Bronchial epithelial cell (primary cell): ENCODE data around the gene PCMT1. TPM values are rescaled to one million over a fixed set of nuclear protein-coding genes. Genes with fewer than 3 reads are reported as not detected.

Experiments
- DNase-seq: peaks from one replicate; pipeline ENCODE4 v3.0.0-alpha.2; 2010; ENCODE audit warnings: low read depth
- FAIRE-seq: peaks from 2 replicates; lab custom pipeline; 2011; peaks lifted over from hg19 to GRCh38; lab: Jason Lieb, UNC
- H3K27me3 ChIP-seq: 2 replicates; pipeline ENCODE4 v1.5.1; 2011; ENCODE audit warnings: low read length; ENCODE audit not compliant: control insufficient read depth, insufficient read depth
- H3K36me3 ChIP-seq: 2 replicates; pipeline ENCODE4 v1.5.1; 2011; ENCODE audit warnings: low read length; ENCODE audit not compliant: control insufficient read depth, insufficient read depth
- H3K4me3 ChIP-seq: 2 replicates; pipeline ENCODE4 v1.5.1; 2011; ENCODE audit warnings: mild to moderate bottlenecking, low read depth, low read length, control low read depth
- total RNA-seq: library from RNA; depleted of rRNA; stranded (reverse); fragments of >200 nt; gene quantifications from 2 replicates; pipeline ENCODE4 v1.2.1, GENCODE V29; 2014
- TF ChIP-seq, protein P1 (sequence below): IDR thresholded peaks from 2 replicates; pipeline ENCODE4 v1.5.1; 2011; ENCODE audit warnings: mild to moderate bottlenecking, moderate library complexity, low read length, control low read depth, inconsistent platforms; ENCODE audit not compliant: insufficient read depth, severe bottlenecking

PCMT1 gene
- total RNA-seq, 1 donor from 2014 or later = 159 TPM

DNA sequence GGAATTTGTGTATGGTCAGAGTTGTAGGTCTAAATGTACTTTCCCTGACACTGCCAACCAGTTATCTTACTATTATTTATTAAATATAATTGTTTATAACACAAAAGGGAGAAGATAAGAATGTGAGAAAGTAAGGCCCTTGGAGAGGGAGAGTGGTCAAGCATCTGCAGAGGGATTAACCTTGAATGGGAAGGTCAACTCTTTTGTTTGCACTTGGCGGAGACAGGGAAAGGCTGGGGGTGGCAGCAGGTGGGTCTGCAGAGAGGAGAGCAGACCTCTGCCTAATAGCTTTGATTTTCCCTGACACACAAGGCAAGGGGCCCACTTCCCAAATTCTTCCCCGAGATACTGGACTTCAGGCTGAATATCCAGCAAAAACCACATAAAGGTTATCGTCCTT, 110.4 kb downstream of the PCMT1 start:
- FAIRE-seq (no peak), DNase-seq (no peak)
- Histone ChIP-seq H3K27me3 (no peaks in the 10 kb centered on the region), H3K36me3 (no peaks in the 10 kb centered on the region), H3K4me3 (no peak overlapping the region)
- TF ChIP-seq, protein P1, sequence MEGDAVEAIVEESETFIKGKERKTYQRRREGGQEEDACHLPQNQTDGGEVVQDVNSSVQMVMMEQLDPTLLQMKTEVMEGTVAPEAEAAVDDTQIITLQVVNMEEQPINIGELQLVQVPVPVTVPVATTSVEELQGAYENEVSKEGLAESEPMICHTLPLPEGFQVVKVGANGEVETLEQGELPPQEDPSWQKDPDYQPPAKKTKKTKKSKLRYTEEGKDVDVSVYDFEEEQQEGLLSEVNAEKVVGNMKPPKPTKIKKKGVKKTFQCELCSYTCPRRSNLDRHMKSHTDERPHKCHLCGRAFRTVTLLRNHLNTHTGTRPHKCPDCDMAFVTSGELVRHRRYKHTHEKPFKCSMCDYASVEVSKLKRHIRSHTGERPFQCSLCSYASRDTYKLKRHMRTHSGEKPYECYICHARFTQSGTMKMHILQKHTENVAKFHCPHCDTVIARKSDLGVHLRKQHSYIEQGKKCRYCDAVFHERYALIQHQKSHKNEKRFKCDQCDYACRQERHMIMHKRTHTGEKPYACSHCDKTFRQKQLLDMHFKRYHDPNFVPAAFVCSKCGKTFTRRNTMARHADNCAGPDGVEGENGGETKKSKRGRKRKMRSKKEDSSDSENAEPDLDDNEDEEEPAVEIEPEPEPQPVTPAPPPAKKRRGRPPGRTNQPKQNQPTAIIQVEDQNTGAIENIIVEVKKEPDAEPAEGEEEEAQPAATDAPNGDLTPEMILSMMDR = no peak

DNA sequence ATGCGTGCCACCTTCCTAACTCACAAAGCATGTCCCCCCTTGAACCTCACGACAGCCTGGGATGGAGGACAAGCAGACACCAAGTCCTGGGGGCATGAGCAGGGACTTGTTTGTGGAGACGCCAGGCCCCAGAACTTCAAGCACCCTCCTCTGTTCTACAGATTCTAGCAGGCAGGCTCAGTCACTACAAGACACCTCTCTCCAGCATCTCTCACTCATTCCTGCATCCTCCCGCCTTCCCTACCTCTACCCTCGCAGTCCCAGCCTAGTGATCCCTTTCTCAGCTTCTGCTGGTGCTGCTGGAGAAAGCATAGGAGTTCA, 110.9 kb downstream of the PCMT1 start:
- no peak for FAIRE-seq
- H3K36me3 ChIP-seq = no peaks in the 10 kb centered on the region

More for the DNA sequence above, 110.9 kb downstream of the PCMT1 start:
- TF ChIP-seq, protein P1 = no peak
- H3K27me3 ChIP-seq = no peaks in the 10 kb centered on the region
- no peak overlapping the region for H3K4me3 ChIP-seq
- no peak for DNase-seq

Other genes with a start within 250 kb of the PCMT1 start
- gene PPIL4, start 203.7 kb upstream of the PCMT1 start, total RNA-seq = 19.7 and 26.2 TPM in 2 replicates
- gene GINM1, start 183.4 kb upstream of the PCMT1 start, total RNA-seq = 30.8 and 41.2 TPM in 2 replicates
- gene KATNA1, start 101.0 kb upstream of the PCMT1 start, total RNA-seq = 30.0 and 37.6 TPM in 2 replicates
- gene LATS1, start 31.6 kb upstream of the PCMT1 start, total RNA-seq = 6.3 and 6.8 TPM in 2 replicates
- 13.2 and 15.7 TPM in 2 replicates for gene NUP43, start 3.2 kb upstream of the PCMT1 start, total RNA-seq
- 108 and 129 TPM in 2 replicates for gene LRP11, start 114.6 kb downstream of the PCMT1 start, total RNA-seq
- gene RAET1E, start 148.4 kb downstream of the PCMT1 start, total RNA-seq = 19.0 and 35.1 TPM in 2 replicates
- gene RAET1G, start 173.4 kb downstream of the PCMT1 start, total RNA-seq = 26.6 and 45.0 TPM in 2 replicates
- gene ULBP2, start 192.3 kb downstream of the PCMT1 start, total RNA-seq = 2.4 and 12.2 TPM in 2 replicates
- gene ULBP1, start 214.2 kb downstream of the PCMT1 start, total RNA-seq = 1.1 and 4.1 TPM in 2 replicates